Measurements from ENCODE around the gene NOM1.
"Not testable (repeated sequence)": the region's sequence is repeated elsewhere in the genome, so short reads cannot be mapped to it uniquely, and the experiment has no call there.

- not testable (repeated sequence) for TF ChIP-seq POLR2A, CTCF (IDR thresholded peaks at IDR 0.05)
These were observed 23.7 kb upstream of the NOM1 start for GRCh38 chr7:156925821-156926220.

Measured in uterus (tissue), 2 donors.